Skeletal muscle tissue (tissue), 4 donors: ENCODE measurements around the gene ZNF148. TPM values are rescaled to one million over a fixed set of nuclear protein-coding genes. Genes with fewer than 3 reads are reported as not detected.
A peak's percentile ranks its signal among the peaks of the same experiment; 100 is the strongest.
"Not testable (repeated sequence)": the region's sequence is repeated elsewhere in the genome, so short reads cannot be mapped to it uniquely, and the experiment has no call there.

Experiments used
- H3K27ac ChIP-seq: one replicate; pipeline ENCODE4 v1.7.0; 2013; ENCODE audit warnings: mild to moderate bottlenecking, low read depth, low read length, inconsistent platforms
- H3K27me3 ChIP-seq, 3 donors: one replicate each; pipeline ENCODE4 v1.7.0; 2013; ENCODE audit warnings: low read length in 3 of 3; ENCODE audit not compliant: control insufficient read depth in 3 of 3, insufficient read depth in 3 of 3
- H3K36me3 ChIP-seq, 3 donors: one replicate each; pipeline ENCODE4 v1.7.0; 2013; ENCODE audit warnings: low read length in 3 of 3; ENCODE audit not compliant: control insufficient read depth in 3 of 3, insufficient read depth in 3 of 3
- H3K4me1 ChIP-seq, 3 donors: one replicate each; pipeline ENCODE4 v1.7.0; 2013; ENCODE audit warnings: low read length in 3 of 3, mild to moderate bottlenecking in 3 of 3; ENCODE audit not compliant: control insufficient read depth in 3 of 3, insufficient read depth in 3 of 3
- H3K4me3 ChIP-seq, 3 donors: one replicate each; pipeline ENCODE4 v1.7.0; 2013; ENCODE audit warnings: low read length in 3 of 3
- H3K9ac ChIP-seq, 3 donors: one replicate each; pipeline ENCODE4 v1.7.0; 2013; ENCODE audit warnings: low read length in 3 of 3, mild to moderate bottlenecking in 3 of 3, moderate library complexity in 2 of 3, low read depth in 1 of 3
- H3K9me3 ChIP-seq, 3 donors: one replicate each; pipeline ENCODE4 v1.7.0; 2013; ENCODE audit warnings: low read length in 3 of 3; ENCODE audit not compliant: control insufficient read depth in 3 of 3
- total RNA-seq: library from RNA; depleted of rRNA; stranded (reverse); fragments of >200 nt; gene quantifications from one replicate; pipeline ENCODE4 v1.2.3, GENCODE V29; 2014
- donor health status: Osteomylitis.

ZNF148 gene
- total RNA-seq, result 17.7 TPM

- peak within 1 kb of the TSS; percentile 86 for H3K27ac ChIP-seq
- H3K4me1 ChIP-seq, result peaks cover 14 to 22% (median 19%) of the 10 kb centered on the region in 3 donors
- peak within 1 kb of the TSS; percentile 89 to 93 (median 93) for H3K4me3 ChIP-seq
- peaks cover 0 to 4% (median 0%) of the 10 kb centered on the region in 3 donors for H3K36me3 ChIP-seq
- H3K27me3 ChIP-seq, result no peaks in the 10 kb centered on the region
- H3K9me3 ChIP-seq, result no peaks in the 10 kb centered on the region
- H3K9ac ChIP-seq, result peak within 1 kb of the TSS; percentile 95 to 97 (median 96)
These were observed at the start of gene ZNF148 for GRCh38 chr3:125374996-125375941. ZNF148 (minus strand) TSS chr3:125375325; CDS start chr3:125313640, 61,685 bp downstream.

- Histone ChIP-seq H3K9ac (no peak overlapping the region), H3K27me3 (no peaks in the 10 kb centered on the region), H3K9me3 (no peaks in the 10 kb centered on the region), H3K4me3 (no peak overlapping the region), H3K27ac (no peak overlapping the region), H3K36me3 (no peaks in the 10 kb centered on the region), H3K4me1 (no peaks in the 10 kb centered on the region)
These were observed 43.2 kb upstream of the ZNF148 start for GRCh38 chr3:125418306-125418705.

GRCh38 chr3:125416235-125416634 lies 41.1 kb upstream of the ZNF148 start:
- Histone ChIP-seq H3K36me3 (no peaks in the 10 kb centered on the region), H3K4me1 (no peaks in the 10 kb centered on the region), H3K27me3 (no peaks in the 10 kb centered on the region), H3K27ac (no peak overlapping the region), H3K9ac (no peak overlapping the region), H3K4me3 (no peak overlapping the region), H3K9me3 (no peaks in the 10 kb centered on the region)

GRCh38 chr3:125414669-125415068 lies 39.5 kb upstream of the ZNF148 start:
- no peaks in the 10 kb centered on the region for H3K4me1 ChIP-seq
- no peak overlapping the region for H3K4me3 ChIP-seq
- no peak overlapping the region for H3K9ac ChIP-seq
- no peaks in the 10 kb centered on the region for H3K27me3 ChIP-seq
- H3K9me3 ChIP-seq, result no peaks in the 10 kb centered on the region
- no peaks in the 10 kb centered on the region for H3K36me3 ChIP-seq
- no peak overlapping the region for H3K27ac ChIP-seq

- Histone ChIP-seq H3K4me3 (no peak overlapping the region), H3K4me1 (no peaks in the 10 kb centered on the region), H3K9ac (no peak overlapping the region)
These were observed 35.8 kb upstream of the ZNF148 start for GRCh38 chr3:125410922-125411321.

GRCh38 chr3:125406070-125406469 lies 30.9 kb upstream of the ZNF148 start:
- no peak overlapping the region for H3K27ac ChIP-seq
- no peaks in the 10 kb centered on the region for H3K9me3 ChIP-seq
- no peaks in the 10 kb centered on the region for H3K36me3 ChIP-seq
- no peak overlapping the region for H3K9ac ChIP-seq
- H3K4me1 ChIP-seq, result no peaks in the 10 kb centered on the region
- no peak overlapping the region for H3K4me3 ChIP-seq
- no peaks in the 10 kb centered on the region for H3K27me3 ChIP-seq

More at GRCh38 chr3:125410922-125411321, 35.8 kb upstream of the ZNF148 start:
- Histone ChIP-seq H3K27ac (no peak overlapping the region), H3K9me3 (no peaks in the 10 kb centered on the region), H3K27me3 (no peaks in the 10 kb centered on the region), H3K36me3 (no peaks in the 10 kb centered on the region)

- H3K27ac ChIP-seq, H3K4me1 ChIP-seq, H3K9ac ChIP-seq, H3K9me3 ChIP-seq, H3K36me3 ChIP-seq, H3K27me3 ChIP-seq, H3K4me3 ChIP-seq: not testable (repeated sequence)
These were observed 30.4 kb upstream of the ZNF148 start for GRCh38 chr3:125405515-125405914.

GRCh38 chr3:125403789-125404188 lies 28.7 kb upstream of the ZNF148 start:
- H3K27ac ChIP-seq, result no peak overlapping the region
- no peak overlapping the region for H3K9ac ChIP-seq
- H3K36me3 ChIP-seq, result no peaks in the 10 kb centered on the region
- no peaks in the 10 kb centered on the region for H3K9me3 ChIP-seq
- no peaks in the 10 kb centered on the region for H3K4me1 ChIP-seq
- no peak overlapping the region for H3K4me3 ChIP-seq
- no peaks in the 10 kb centered on the region for H3K27me3 ChIP-seq

- H3K9me3 ChIP-seq, result no peaks in the 10 kb centered on the region
- H3K4me3 ChIP-seq, result no peak overlapping the region
- H3K27me3 ChIP-seq, result no peaks in the 10 kb centered on the region
- no peak overlapping the region for H3K9ac ChIP-seq
- no peak overlapping the region for H3K27ac ChIP-seq
- H3K36me3 ChIP-seq, result no peaks in the 10 kb centered on the region
- H3K4me1 ChIP-seq, result no peaks in the 10 kb centered on the region
These were observed 27.5 kb upstream of the ZNF148 start for GRCh38 chr3:125402639-125403038.

- no peak overlapping the region for H3K4me3 ChIP-seq
- no peak overlapping the region for H3K9ac ChIP-seq
- H3K4me1 ChIP-seq, result no peaks in the 10 kb centered on the region
- H3K36me3 ChIP-seq, result no peaks in the 10 kb centered on the region
- no peak overlapping the region for H3K27ac ChIP-seq
- no peaks in the 10 kb centered on the region for H3K9me3 ChIP-seq
- no peaks in the 10 kb centered on the region for H3K27me3 ChIP-seq
These were observed 26.3 kb upstream of the ZNF148 start for GRCh38 chr3:125401402-125401801.
